HG03354 (cell line): Measurements from ENCODE around the gene STAC3.

Experiments used
- ATAC-seq: cut with Tn5 transposase; IDR thresholded peaks from one replicate; pipeline ENCODE4 v1.9.1; 2021; ENCODE audit warnings: mild to moderate bottlenecking; ENCODE audit not compliant: unreplicated experiment, poor library complexity, severe bottlenecking

Gene STAC3

DNA sequence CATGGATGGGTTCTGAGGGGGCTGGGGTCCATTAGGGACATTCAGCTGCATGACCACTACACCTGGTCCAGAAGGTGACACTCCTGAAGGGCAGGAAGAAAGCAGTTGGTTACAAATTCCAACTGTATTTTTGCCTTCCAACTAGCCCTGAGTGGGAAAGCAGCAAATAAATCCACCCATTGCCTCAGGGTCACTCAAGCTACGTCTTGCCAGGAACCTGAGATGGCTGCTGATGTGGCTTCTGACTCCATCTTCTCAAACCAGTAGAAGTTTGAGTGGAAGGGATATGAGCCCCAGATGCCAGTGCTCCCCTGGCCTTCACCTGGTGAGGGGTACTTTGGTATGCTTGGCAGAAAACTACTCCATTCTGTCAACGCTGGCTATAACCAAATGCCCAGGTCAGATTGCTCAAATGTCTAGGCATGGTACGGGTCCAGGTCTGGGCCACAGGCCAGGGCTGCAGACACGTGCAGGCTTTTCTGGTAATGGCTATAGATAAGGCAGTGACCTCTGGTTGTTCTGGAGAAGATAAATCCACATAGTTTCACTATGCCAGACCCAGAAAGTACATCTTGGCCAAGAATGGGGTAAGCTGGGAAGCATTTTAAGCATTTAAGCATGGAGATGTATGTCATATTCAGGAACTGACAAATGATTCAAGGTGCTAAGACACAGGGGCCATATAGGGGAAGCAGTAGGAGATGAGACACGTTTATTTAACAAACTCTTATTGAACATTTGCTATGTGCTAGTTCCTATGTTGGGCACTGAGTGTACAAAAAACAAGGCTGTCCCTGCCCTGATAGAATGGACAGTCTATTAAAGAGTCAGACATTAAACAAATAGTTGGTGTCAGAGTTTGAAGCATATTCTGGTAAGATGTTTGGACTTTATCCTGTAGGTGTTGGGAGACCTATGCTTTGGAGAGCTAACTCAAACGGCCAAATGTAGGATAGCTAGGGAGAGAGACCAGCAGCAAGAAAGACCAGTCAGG, 8.3 kb upstream of the STAC3 start:
- ATAC-seq: no peak

DNA sequence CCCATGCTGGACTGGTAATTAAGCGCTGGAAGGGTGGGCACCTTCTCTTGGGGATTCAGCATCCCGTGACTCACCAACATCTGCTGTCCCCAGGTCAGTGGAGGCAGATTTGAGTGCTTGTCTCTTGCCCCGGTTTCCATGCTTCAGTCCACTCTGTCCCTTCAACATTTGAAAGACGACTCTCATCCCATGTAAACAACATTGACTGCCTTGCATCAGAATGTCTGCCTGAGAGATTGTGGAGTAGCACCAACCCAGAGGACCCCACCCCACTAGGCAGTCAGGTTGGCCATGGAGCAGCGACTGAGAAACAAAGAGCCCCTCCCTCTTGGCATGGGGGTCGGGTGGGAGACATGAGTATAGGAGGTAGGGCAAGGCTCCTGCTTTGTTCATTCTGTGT, 4.9 kb upstream of the STAC3 start:
- ATAC-seq: no peak

DNA sequence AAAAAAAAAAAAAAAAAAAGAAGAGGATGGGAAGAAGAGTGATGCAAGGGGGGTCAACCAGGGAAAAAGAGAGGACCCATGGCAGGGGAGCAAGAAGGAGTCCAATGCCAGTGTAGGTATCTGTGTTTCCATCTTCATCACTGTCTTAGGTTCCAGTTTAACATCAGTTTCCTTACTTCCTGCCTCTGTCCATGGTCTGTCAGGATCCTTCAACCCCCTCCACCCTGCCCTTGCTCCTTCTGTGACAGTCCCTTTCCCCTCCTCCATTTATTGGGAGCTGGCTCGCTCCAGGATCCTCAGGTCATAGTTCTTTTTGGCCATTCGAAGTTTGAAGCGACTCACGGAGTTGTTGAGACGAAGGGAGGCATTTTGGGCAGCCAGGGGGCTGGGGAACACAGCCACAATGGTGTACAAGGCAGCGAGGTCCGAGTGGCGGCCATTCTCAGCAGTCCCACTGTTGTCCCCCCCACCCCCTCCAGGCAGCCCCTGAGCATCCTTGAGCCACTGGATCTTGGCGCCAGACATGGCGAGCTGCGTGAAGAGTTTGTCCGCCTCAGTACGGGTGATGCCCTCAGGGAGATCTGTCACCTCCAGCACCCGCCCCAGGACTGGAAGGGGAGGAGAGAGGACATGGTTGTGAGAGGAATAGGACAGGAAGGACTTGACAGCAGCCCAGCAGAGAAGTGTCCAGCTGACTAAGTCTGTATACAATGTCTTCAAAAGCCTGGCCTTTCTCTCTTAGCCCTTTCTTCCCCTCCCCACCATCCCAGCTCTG, 3.7 kb upstream of the STAC3 start:
- no peak for ATAC-seq

DNA sequence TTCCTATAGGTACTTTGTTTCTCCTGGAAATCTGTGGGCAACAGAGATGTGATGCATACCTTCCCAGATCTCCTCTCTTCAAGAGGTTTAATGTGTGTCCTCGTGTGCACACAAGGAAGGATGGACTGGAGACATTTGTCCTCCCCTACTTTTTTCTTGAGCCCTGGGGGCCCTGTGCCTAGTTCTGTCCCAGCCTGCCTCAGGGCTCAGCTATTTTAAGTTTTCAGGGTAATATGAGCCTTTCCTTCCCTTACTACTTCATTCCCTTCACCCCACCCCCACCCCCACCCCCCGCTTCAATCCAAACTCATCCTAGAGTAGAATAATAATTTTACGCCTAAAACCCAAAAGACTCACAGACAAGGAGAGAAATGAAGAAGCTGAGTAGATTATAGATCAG, 446 bp downstream of the STAC3 start:
- ATAC-seq: no peak

DNA sequence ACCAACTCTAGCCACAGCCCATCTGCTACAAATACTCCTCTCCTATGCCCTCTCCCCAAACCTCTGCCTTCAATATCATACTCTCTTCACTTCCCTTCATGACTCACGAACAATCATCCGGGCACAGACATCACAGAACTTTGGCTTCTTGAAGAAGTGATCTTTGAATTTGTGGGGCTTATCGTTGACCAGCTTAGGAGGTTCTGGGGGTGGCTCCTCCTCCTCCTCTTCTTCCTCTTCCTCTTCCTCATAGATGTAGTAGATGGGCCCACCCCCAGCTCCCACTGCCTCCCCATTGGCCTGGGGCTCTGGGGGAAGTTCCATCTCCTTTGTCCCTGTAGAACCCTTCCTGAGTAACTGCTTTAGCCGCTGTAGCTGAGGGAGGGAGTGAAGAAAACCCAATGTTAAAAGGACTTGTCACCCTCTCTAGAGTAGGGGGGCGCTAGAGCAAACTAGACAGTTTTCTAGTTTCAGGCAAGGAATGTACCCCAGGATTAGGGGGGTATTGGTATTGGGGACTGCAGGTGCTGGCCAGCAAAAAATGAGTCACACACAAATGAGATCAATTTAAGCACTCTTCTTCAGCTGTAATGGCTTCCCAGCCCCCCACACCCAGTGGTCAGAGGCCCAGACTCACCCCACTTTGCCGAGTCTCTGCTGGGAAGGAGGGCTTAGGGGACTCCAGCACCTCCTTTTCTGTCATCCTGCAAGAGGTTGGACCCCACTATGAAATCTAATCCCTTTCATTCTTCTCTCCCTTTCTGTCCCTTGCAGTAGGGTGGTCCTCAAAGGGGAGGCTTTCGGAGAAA, 1.8 kb downstream of the STAC3 start:
- ATAC-seq: no peak

DNA sequence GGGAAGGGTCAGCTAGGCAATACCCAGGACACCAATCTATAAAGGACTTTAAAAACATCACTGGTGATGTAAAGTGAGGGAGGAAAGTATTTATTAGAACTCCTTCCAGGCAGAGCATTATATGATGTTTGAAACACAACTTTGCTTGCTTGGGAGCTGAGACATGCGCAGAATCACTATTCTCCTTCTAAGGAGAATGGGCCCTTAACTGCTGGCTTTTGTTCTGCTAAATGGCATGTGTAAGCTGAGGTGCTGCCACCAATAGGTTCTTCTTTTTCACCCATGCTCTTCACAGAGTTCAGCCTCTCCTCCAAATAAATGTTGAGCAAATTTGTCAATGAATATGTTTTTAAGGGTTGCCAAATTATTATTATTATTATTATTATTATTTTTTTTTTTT, 3.9 kb downstream of the STAC3 start:
- no peak for ATAC-seq

DNA sequence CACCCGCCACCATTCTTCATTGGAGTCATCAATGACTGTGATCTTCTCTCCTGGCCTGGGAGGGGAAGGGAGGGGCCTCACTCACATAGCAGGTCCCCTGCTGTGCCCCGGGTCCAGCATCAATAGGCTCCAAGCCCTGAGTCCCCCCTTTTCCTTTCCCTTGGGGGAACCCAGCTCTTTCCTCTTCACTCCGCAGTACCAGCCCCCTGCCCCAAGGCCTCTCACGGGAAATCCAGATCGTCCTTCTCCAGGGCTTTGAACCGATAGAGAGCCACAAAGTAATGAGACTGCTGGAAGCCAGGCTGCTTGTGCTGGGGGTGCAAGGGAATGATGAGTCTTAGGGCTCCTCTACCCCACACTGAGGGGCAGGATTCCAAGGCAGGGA, 6.7 kb downstream of the STAC3 start:
- no peak for ATAC-seq

DNA sequence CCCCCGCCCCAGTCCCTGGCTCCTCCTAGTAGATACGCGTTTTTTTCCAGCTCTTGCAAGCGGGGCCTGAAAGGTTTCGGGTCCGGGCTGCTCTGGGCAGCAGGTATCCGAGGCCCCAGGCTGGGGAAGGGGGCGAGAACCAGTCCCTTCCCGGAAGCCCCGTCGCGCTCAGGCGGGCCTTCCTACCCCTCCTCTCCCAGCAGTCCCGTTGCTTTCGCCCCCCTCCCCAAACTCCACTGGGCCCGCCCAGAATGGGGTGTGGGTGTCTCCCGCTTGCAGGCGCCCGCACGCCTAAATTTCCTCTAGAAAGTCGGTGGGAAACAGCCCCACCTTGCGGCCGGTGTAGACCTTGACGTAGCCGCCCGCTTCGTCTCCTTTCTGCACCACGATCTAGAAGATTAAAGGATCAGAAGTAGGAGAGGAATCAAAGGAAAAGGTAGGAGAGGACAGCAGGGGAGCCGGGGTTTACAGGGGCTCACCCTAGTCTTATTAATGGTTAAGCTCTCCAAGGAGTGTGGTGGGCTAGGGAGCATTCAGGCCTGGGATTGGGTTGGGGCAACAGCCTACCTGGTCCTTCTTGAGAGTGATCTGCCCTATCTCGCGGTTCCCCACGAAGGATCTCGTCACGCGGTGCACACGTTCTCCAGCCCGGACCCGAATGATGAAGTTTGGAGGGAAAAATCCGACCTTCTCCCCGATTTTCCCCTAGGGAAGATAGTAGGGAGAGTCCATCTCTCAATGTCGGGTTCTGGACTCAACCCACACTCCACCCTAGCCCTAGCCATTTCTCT, 7.3 kb downstream of the STAC3 start:
- ATAC-seq: peak; percentile 27

DNA sequence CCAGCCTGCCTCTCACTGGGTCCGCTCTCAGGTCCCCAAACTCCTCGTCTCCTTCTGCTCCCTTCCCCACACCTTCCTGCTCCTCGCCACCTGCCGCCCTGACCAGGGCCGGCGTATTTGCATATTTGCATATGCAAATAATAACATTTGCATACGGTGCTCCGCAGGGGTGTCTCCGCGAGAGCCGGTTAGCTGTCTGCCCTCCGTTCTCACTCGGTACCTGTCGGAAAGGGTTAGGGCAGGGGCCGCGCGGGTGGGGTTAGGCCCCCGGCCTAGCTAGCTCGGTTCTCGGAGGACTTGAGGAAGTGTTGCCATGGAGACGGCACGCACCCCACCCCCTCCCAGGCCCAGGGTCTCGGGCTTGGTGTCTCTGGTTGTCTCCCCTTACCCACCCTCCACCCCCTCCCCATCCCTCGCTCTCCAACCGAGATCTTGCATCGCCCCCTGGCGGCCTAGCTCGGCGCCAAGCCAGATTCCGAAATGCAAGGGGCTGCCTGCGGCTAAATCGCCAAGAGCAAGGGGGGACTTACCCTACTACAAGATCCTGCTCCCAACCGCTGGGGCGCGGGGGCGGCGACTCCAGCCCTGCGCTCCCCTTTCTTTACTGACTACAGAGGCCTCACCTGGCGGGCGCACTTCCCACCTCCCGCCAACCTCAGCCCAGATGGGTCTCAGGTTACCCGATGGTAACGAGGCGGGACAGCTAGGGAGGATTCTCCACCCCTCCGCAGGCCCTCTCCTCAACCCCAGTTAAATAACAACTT, 8.1 kb downstream of the STAC3 start:
- ATAC-seq: peak; percentile 55

DNA sequence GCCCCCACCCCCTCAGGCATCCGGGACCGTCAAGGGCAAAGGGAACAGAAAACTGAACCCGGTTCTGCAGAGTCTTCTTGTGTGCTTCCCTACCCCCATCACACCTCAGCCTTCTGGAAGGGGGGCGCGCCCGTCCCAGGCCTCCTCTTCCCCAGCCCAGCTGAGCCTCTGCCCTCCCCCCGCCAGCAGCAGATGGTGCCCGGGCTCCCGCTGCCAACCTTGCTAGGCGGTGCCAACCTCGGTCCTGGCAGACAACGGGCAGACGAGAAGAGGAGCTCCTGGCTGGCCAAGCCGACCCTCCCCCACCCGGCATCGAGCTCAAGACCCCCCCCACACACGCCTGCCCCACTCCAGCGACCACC, 8.7 kb downstream of the STAC3 start:
- ATAC-seq: no peak

DNA sequence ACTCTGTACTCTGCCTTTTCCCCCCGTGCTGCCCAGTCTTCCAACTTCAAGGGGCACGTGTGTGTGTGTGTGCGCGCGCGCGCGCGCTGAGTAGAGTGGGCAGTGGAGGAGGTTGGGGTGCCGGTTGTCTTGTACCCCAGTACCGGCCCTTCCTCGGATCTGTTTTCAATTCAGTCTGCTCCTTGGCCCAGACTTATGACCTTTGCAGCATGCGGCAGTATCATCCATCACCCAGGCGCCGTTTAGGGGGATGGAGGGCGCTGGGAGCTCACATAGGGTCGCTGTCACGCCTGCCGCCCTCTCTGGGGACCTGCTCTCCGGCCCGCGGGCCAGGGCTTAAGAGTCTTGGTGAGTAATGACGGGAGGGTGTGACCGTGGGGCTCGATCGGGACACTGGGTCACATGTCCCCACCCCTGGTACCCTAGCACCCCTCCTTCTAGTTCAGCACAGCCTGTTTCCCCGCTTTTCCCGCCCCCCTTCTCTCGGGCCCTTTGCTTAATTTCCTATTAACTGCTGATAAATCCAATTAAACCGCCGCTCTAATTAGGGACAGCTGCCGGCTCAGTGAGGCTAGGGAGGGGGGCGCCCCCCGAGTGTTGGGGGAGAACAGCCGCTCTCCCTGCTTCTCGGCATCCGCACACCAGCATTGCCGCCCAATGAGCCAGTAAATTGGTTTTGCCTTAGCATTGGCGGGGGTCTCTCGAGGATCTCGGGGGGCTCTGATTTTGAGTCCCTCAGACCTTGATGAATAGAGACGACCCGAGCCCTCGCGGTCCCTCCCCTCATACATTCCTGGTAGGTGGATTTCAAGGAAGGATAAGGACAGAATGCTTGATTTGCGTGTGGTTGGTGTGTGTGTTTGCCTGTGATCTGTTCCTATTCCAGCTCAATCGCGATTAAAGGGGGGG, 9.3 kb downstream of the STAC3 start:
- no peak for ATAC-seq

DNA sequence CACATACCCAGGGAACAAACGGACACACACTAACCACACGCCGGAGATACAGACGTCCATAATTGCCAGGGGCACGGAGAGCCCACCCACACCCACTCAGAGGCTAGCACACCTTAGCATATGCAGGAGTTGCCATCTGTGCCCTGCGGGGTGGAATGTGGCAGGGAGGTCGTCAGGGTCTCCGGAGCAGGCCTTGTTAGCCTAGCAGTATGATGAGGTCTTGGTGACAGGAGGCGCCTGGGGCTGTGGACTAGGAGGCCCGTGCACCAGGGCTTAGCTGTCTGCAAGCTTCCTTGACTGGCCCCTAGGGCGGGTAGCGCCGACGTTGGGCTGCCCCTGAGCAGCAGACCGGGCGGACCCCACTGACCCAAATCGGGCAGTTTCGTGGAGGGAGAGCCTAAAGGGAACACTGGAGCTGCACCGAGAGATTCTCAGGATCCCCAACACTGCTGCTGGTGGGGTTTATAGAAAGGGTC, 10.0 kb downstream of the STAC3 start:
- no peak for ATAC-seq

DNA sequence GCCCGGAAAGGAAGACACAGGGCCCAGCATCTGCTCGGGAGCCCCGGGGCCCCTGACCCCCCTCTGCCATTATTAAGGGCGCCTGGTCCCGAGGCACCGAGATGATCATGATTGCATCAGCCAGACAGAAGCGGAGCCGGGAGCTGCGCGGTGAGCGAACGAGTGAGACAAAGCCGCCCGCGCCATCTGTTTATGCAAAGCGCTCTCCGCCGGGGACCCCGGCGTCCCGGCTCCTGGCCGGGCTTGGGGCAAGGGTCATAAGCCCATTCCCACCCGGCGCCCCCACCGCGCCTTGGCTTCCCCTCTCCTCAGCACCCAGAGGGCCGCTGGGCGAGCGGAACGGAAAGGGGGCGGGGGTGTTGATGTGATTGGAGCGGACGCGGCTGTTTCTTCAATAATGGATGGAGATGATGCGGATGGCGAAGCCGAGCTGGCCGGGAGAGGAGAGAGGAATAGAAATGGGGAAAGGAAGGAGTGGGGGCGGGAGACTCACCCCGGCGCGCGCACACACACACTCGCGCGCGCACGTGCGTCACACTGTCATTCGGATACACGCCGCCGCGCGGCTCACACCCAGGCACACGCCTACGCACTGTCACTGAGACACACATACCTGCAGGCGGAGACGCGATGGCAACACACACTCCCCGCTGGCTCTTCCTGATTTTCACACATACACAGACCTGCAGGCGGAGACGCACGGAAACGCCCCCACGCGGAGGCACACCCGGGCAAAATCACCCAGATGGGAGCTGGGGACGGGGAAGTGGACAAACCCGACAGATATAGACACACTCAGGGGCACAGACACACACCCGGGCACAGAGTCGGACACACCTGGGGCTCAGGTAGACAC, 10.7 kb downstream of the STAC3 start:
- no peak for ATAC-seq

DNA sequence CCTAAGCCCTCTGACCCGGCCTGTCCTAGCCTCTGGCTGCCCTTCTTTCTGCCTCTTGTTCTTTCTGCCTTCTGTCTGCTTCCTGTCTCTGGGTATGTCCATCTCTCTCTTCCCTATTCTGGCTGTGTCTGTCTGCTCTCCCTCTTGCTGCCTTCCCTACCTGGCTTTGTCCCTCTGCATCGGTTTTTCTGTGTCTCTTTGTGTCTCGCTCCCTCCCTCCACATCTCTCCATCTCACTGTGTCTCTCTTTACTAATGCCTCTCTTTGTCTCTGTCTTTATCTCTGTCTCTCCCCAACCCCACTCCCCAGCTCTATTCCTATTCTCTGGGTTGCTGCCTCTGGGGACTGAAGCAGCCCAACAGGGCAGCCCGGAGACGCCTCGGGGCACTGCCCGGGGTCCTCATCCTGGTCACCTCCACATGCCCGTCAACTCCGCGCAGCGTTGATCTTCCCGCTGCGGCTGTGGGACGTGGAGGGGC, 11.4 kb downstream of the STAC3 start:
- ATAC-seq: no peak

DNA sequence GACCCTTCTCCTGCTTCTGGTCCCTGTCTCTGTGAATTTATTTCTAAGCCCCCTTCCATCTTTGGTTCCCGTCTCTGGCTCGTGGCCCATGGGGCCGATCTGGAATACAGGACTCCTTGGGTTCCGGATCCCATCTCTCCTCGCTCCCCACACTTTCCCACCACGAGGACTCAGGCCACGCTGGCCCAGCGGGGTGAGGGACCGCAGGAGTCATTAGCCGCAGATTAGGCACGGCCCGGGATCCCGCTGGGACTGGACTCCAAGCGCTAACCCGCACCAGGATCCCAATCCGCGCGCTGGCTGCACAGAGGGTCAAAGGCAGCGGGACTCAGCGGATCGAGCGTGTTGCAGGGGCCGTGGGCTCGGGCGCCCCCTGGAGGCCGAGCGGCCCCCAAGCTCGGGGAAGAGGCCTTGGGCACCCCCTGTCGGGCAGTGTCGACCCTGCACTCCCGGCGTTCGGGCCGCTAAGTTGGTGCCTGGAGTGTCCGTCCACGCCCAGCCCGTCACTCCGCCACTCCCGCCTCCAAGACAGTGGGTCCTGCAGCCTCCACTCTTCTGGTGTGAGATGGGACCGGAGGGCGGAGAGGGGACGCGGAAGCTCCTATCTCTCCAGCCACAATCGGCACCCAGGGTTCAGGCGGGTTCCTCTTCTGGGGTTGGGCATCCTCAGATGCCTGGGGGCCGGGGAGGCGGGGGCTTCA, 12.0 kb downstream of the STAC3 start:
- peak; percentile 58 for ATAC-seq
